ENCODE measurements around the gene POLH. TPM values are rescaled to one million over a fixed set of nuclear protein-coding genes. Genes with fewer than 3 reads are reported as not detected.
"Not testable (repeated sequence)": the region's sequence is repeated elsewhere in the genome, so short reads cannot be mapped to it uniquely, and the experiment has no call there.

Gene POLH
- total and polyA plus RNA-seq, 4 experiments from 2014 or later = 8.2 to 31.9 (median 25.1) TPM

GRCh38 chr6:43647613-43648012, 71.6 kb downstream of the POLH start:
- H3K4me1 ChIP-seq (ENCODE audit: insufficient read depth, low read length) = peaks cover 4% of the 10 kb centered on the region
- no peak for DNase-seq
- Mint-ChIP-seq H3K9me3 (no peaks in the 10 kb centered on the region), H3K27me3 (peaks cover 0 to 2% of the 10 kb centered on the region in 2 donors), H3K4me1 (peaks cover 8 to 22% (median 15%) of the 10 kb centered on the region in 4 donors), H3K4me3 (no peak overlapping the region), H3K36me3 (peaks cover 5 to 9% of the 10 kb centered on the region in 2 donors), H3K27ac (no peak overlapping the region)
- intact Hi-C loops (cut with micrococcal nuclease) = no loop called here
- no peak overlapping the region for H3K4me3 ChIP-seq (ENCODE audit: low read length in 2 of 2)
- H3K27ac ChIP-seq (ENCODE audit: low read depth, low read length) = no peak overlapping the region
- H3K27me3 ChIP-seq (ENCODE audit: insufficient read depth, low read length) = no peaks in the 10 kb centered on the region
- H3K36me3 ChIP-seq (ENCODE audit: insufficient read depth, low read length) = no peaks in the 10 kb centered on the region
- ChIA-PET CTCF (ENCODE audit: partially characterized antibody) (interaction anchor here (1.0 to 1.2 kb wide), 3 partner anchors 11 to 21 kb away, joined by 3 read pairs; partner anchors contain the start of gene MAD2L1BP), POLR2A (ENCODE audit: partially characterized antibody) (interaction anchor here (0.9 to 6.2 kb wide), 3 partner anchors 11 to 20 kb away, joined by 4 to 28 read pairs (median 6); partner anchors contain the start of genes GTPBP2 and MAD2L1BP)
- H3K9me3 ChIP-seq (ENCODE audit: control insufficient read depth in 1 of 2, low read length in 2 of 2) = no peaks in the 10 kb centered on the region

- no peaks in the 10 kb centered on the region for H3K9me3 Mint-ChIP-seq
Observed at GRCh38 chr6:43648248-43648647, 72.3 kb downstream of the POLH start.

GRCh38 chr6:43652822-43653221, 76.8 kb downstream of the POLH start:
- H3K27me3 Mint-ChIP-seq; H3K9me3 Mint-ChIP-seq; H3K4me3 Mint-ChIP-seq; H3K9me3 ChIP-seq (ENCODE audit: control insufficient read depth in 1 of 2, low read length in 2 of 2); CTCF ChIA-PET (ENCODE audit: partially characterized antibody); DNase-seq; H3K36me3 ChIP-seq (ENCODE audit: insufficient read depth, low read length); H3K27ac ChIP-seq (ENCODE audit: low read depth, low read length); H3K36me3 Mint-ChIP-seq; H3K4me1 Mint-ChIP-seq; H3K4me3 ChIP-seq (ENCODE audit: low read length in 2 of 2); H3K27ac Mint-ChIP-seq; H3K4me1 ChIP-seq (ENCODE audit: insufficient read depth, low read length); intact Hi-C loops (cut with micrococcal nuclease); H3K27me3 ChIP-seq (ENCODE audit: insufficient read depth, low read length): not testable (repeated sequence)
- POLR2A ChIA-PET (ENCODE audit: partially characterized antibody) = interaction anchor here (0.7 to 1.2 kb wide), 2 partner anchors 19 to 428 kb away, joined by 3 read pairs; no protein-coding TSS in a partner anchor

More at GRCh38 chr6:43648248-43648647, 72.3 kb downstream of the POLH start:
- peaks cover 4% of the 10 kb centered on the region for H3K4me1 ChIP-seq (ENCODE audit: insufficient read depth, low read length)
- intact Hi-C loops (cut with micrococcal nuclease) = no loop called here
- peak overlapping the region in 1 of 7 donors; percentile 5 for H3K27ac Mint-ChIP-seq
- no peaks in the 10 kb centered on the region for H3K9me3 ChIP-seq (ENCODE audit: control insufficient read depth in 1 of 2, low read length in 2 of 2)
- H3K4me3 Mint-ChIP-seq = no peak overlapping the region
- no peak overlapping the region for H3K4me3 ChIP-seq (ENCODE audit: low read length in 2 of 2)
- H3K27me3 Mint-ChIP-seq = peaks cover 0 to 2% of the 10 kb centered on the region in 2 donors
- ChIA-PET POLR2A (ENCODE audit: partially characterized antibody) (interaction anchor here (0.9 to 2.0 kb wide), 2 partner anchors 12 to 19 kb away, joined by 4 to 6 read pairs; partner anchors contain the start of gene MAD2L1BP), CTCF (ENCODE audit: partially characterized antibody) (interaction anchor here (1.0 to 1.2 kb wide), 2 partner anchors 12 to 13 kb away, joined by 3 read pairs; partner anchors contain the start of gene MAD2L1BP)
- no peaks in the 10 kb centered on the region for H3K27me3 ChIP-seq (ENCODE audit: insufficient read depth, low read length)
- H3K4me1 Mint-ChIP-seq = peaks cover 8 to 16% (median 12%) of the 10 kb centered on the region in 4 donors
- no peak for DNase-seq
- no peak overlapping the region for H3K27ac ChIP-seq (ENCODE audit: low read depth, low read length)
- peaks cover 0 to 3% of the 10 kb centered on the region in 2 donors for H3K36me3 Mint-ChIP-seq
- H3K36me3 ChIP-seq (ENCODE audit: insufficient read depth, low read length) = no peaks in the 10 kb centered on the region

GRCh38 chr6:43657221-43657802, 81.3 kb downstream of the POLH start:
- Mint-ChIP-seq H3K4me1 (no peaks in the 10 kb centered on the region), H3K27ac (no peak overlapping the region), H3K27me3 (peaks cover 2 to 5% of the 10 kb centered on the region in 2 donors), H3K36me3 (no peaks in the 10 kb centered on the region), H3K9me3 (no peaks in the 10 kb centered on the region), H3K4me3 (no peak overlapping the region)
- Histone ChIP-seq H3K27ac (ENCODE audit: low read depth, low read length) (no peak overlapping the region), H3K4me3 (ENCODE audit: low read length in 2 of 2) (no peak overlapping the region), H3K4me1 (ENCODE audit: insufficient read depth, low read length) (no peaks in the 10 kb centered on the region), H3K27me3 (ENCODE audit: insufficient read depth, low read length) (no peaks in the 10 kb centered on the region), H3K9me3 (ENCODE audit: control insufficient read depth in 1 of 2, low read length in 2 of 2) (no peaks in the 10 kb centered on the region), H3K36me3 (ENCODE audit: insufficient read depth, low read length) (no peaks in the 10 kb centered on the region)
- ChIA-PET POLR2A (ENCODE audit: partially characterized antibody) (interaction anchor here (0.6 kb wide), 1 partner anchor 36 kb away, joined by 3 read pairs; no protein-coding TSS in a partner anchor), CTCF (ENCODE audit: partially characterized antibody) (interaction anchor here (1.1 kb wide), 2 partner anchors 11 kb away, joined by 4 to 8 read pairs; no protein-coding TSS in a partner anchor)
- intact Hi-C loops (cut with micrococcal nuclease) = no loop called here
- no peak for DNase-seq

GRCh38 chr6:43658161-43658560, 82.2 kb downstream of the POLH start:
- Mint-ChIP-seq H3K27me3 (peaks cover 2 to 5% of the 10 kb centered on the region in 2 donors), H3K36me3 (no peaks in the 10 kb centered on the region), H3K4me1 (no peaks in the 10 kb centered on the region), H3K4me3 (no peak overlapping the region), H3K27ac (no peak overlapping the region), H3K9me3 (no peaks in the 10 kb centered on the region)
- Histone ChIP-seq H3K27me3 (ENCODE audit: insufficient read depth, low read length) (no peaks in the 10 kb centered on the region), H3K9me3 (ENCODE audit: control insufficient read depth in 1 of 2, low read length in 2 of 2) (no peaks in the 10 kb centered on the region), H3K36me3 (ENCODE audit: insufficient read depth, low read length) (no peaks in the 10 kb centered on the region), H3K27ac (ENCODE audit: low read depth, low read length) (no peak overlapping the region), H3K4me1 (ENCODE audit: insufficient read depth, low read length) (no peaks in the 10 kb centered on the region), H3K4me3 (ENCODE audit: low read length in 2 of 2) (no peak overlapping the region)
- intact Hi-C loops (cut with micrococcal nuclease) = no loop called here
- DNase-seq = no peak
- CTCF ChIA-PET (ENCODE audit: partially characterized antibody) = interaction anchor here (1.1 kb wide), 1 partner anchor 10 kb away, joined by 8 read pairs; no protein-coding TSS in a partner anchor
- POLR2A ChIA-PET (ENCODE audit: partially characterized antibody) = no interaction called here

GRCh38 chr6:43662948-43663347, 87.0 kb downstream of the POLH start:
- H3K36me3 Mint-ChIP-seq; H3K27ac Mint-ChIP-seq; POLR2A ChIA-PET (ENCODE audit: partially characterized antibody); DNase-seq; H3K27ac ChIP-seq (ENCODE audit: low read depth, low read length); H3K27me3 ChIP-seq (ENCODE audit: insufficient read depth, low read length); H3K4me3 ChIP-seq (ENCODE audit: low read length in 2 of 2); H3K4me3 Mint-ChIP-seq; H3K27me3 Mint-ChIP-seq; intact Hi-C loops (cut with micrococcal nuclease); H3K36me3 ChIP-seq (ENCODE audit: insufficient read depth, low read length); H3K9me3 ChIP-seq (ENCODE audit: control insufficient read depth in 1 of 2, low read length in 2 of 2); H3K9me3 Mint-ChIP-seq: not testable (repeated sequence)
- H3K4me1 ChIP-seq (ENCODE audit: insufficient read depth, low read length) = peaks cover 12% of the 10 kb centered on the region
- H3K4me1 Mint-ChIP-seq = peaks cover 8 to 12% (median 10%) of the 10 kb centered on the region in 4 donors
- CTCF ChIA-PET (ENCODE audit: partially characterized antibody) = interaction anchor here (0.8 to 1.2 kb wide), 2 partner anchors 108 to 416 kb away, joined by 3 read pairs; partner anchors contain the start of gene VEGFA
